NCI-H226 (cell line): ENCODE results near the gene MTCL1.

ENCODE experiments used
- DNase-seq: peaks from one replicate; pipeline ENCODE4 v3.0.0-alpha.2; 2015

MTCL1 gene

GRCh38 chr18:8776013-8776943 is 70.9 kb downstream of the MTCL1 start:
- DNase-seq, result no peak

- no peak for DNase-seq
Observed at GRCh38 chr18:8777846-8778245, 72.5 kb downstream of the MTCL1 start.

GRCh38 chr18:8778386-8778785 is 73.0 kb downstream of the MTCL1 start:
- no peak for DNase-seq

GRCh38 chr18:8778824-8779223 is 73.5 kb downstream of the MTCL1 start:
- no peak for DNase-seq

- no peak for DNase-seq
Observed at GRCh38 chr18:8779251-8779650, 73.9 kb downstream of the MTCL1 start.

GRCh38 chr18:8780227-8780626 is 74.9 kb downstream of the MTCL1 start:
- DNase-seq, result no peak

- no peak for DNase-seq
Observed at GRCh38 chr18:8781671-8782070, 76.3 kb downstream of the MTCL1 start.

- DNase-seq, result no peak
Observed at GRCh38 chr18:8783335-8783993, 78.1 kb downstream of the MTCL1 start.

GRCh38 chr18:8783994-8784530 is 78.7 kb downstream of the MTCL1 start:
- no peak for DNase-seq

GRCh38 chr18:8785261-8785660 is 79.9 kb downstream of the MTCL1 start:
- no peak for DNase-seq

GRCh38 chr18:8785855-8786482 is 80.6 kb downstream of the MTCL1 start:
- no peak for DNase-seq

GRCh38 chr18:8786483-8787370 is 81.4 kb downstream of the MTCL1 start:
- no peak for DNase-seq

- no peak for DNase-seq
Observed at GRCh38 chr18:8787371-8787670, 82.0 kb downstream of the MTCL1 start.

GRCh38 chr18:8787794-8788193 is 82.4 kb downstream of the MTCL1 start:
- DNase-seq, result no peak

- no peak for DNase-seq
Observed at GRCh38 chr18:8788503-8789429, 83.4 kb downstream of the MTCL1 start.

GRCh38 chr18:8791171-8791651 is 85.9 kb downstream of the MTCL1 start:
- DNase-seq, result peak; percentile 80

GRCh38 chr18:8792688-8793316 is 87.4 kb downstream of the MTCL1 start:
- no peak for DNase-seq

GRCh38 chr18:8793445-8794155 is 88.2 kb downstream of the MTCL1 start:
- no peak for DNase-seq

GRCh38 chr18:8794156-8794933 is 89.0 kb downstream of the MTCL1 start:
- DNase-seq, result no peak
